Neural progenitor cell (in vitro differentiated cells): ENCODE results near the gene SP1. TPM values are rescaled to one million over a fixed set of nuclear protein-coding genes. Genes with fewer than 3 reads are reported as not detected.
A peak's percentile ranks its signal among the peaks of the same experiment; 100 is the strongest.
"Not testable (repeated sequence)": the region's sequence is repeated elsewhere in the genome, so short reads cannot be mapped to it uniquely, and the experiment has no call there.

Experiments
- DNase-seq: peaks from one replicate; pipeline ENCODE4 v3.0.0-alpha.2; 2016; ENCODE audit warnings: low spot score
- H2AFZ ChIP-seq: fragments of 200-600 bp; sonication (generic); replicated peaks from 2 replicates; pipeline ENCODE4 v1.6.1; 2016; ENCODE audit warnings: antibody characterized with exemption
- H3F3A ChIP-seq: fragments of 200-600 bp; sonication (generic); 2 replicates; pipeline ENCODE4 v1.6.1; 2016; ENCODE audit warnings: antibody characterized with exemption, low read depth
- H3K27ac ChIP-seq: fragments of 200-600 bp; sonication (generic); 2 replicates; pipeline ENCODE4 v1.5.1; 2016; ENCODE audit warnings: mild to moderate bottlenecking
- H3K27me3 ChIP-seq: fragments of 200-600 bp; sonication (generic); 2 replicates; pipeline ENCODE4 v1.6.1; 2016; ENCODE audit warnings: mild to moderate bottlenecking, moderate library complexity
- H3K36me3 ChIP-seq: fragments of 200-600 bp; sonication (generic); 2 replicates; pipeline ENCODE4 v1.5.1; 2016
- H3K4me1 ChIP-seq: fragments of 200-600 bp; sonication (generic); 2 replicates; pipeline ENCODE4 v1.6.1; 2016; ENCODE audit warnings: mixed run types
- H3K4me2 ChIP-seq: fragments of 200-600 bp; sonication (generic); 2 replicates; pipeline ENCODE4 v1.6.1; 2016
- H3K4me3 ChIP-seq: fragments of 200-600 bp; sonication (generic); 2 replicates; pipeline ENCODE4 v1.5.1; 2016
- H3K79me2 ChIP-seq: fragments of 200-600 bp; sonication (generic); 2 replicates; pipeline ENCODE4 v1.6.1; 2016; ENCODE audit warnings: low read depth
- H3K9ac ChIP-seq: fragments of 200-600 bp; sonication (generic); 2 replicates; pipeline ENCODE4 v1.6.1; 2016
- H3K9me3 ChIP-seq: fragments of 200-600 bp; sonication (generic); 2 replicates; pipeline ENCODE4 v1.5.1; 2016; ENCODE audit warnings: low read depth
- H4K20me1 ChIP-seq: fragments of 200-600 bp; sonication (generic); 2 replicates; pipeline ENCODE4 v1.6.1; 2016; ENCODE audit warnings: low read depth
- H3K27ac Mint-ChIP-seq: 3 replicates; pipeline ENCODE4 v1.8.0; 2021; ENCODE audit warnings: mixed read lengths
- H3K27me3 Mint-ChIP-seq: 2 replicates; pipeline ENCODE4 v1.8.0; 2022; ENCODE audit warnings: low read depth, mild to moderate bottlenecking, inconsistent platforms, moderate library complexity, mixed read lengths; ENCODE audit not compliant: insufficient read depth
- H3K36me3 Mint-ChIP-seq: 3 replicates; pipeline ENCODE4 v1.8.0; 2021; ENCODE audit warnings: mixed read lengths
- H3K4me1 Mint-ChIP-seq: 3 replicates; pipeline ENCODE4 v1.8.0; 2021; ENCODE audit warnings: mixed read lengths
- H3K4me3 Mint-ChIP-seq: 3 replicates; pipeline ENCODE4 v1.8.0; 2021; ENCODE audit warnings: mild to moderate bottlenecking, moderate library complexity, mixed read lengths
- H3K9me3 Mint-ChIP-seq: 3 replicates; pipeline ENCODE4 v1.8.0; 2020; ENCODE audit warnings: mixed read lengths
- EZH2 ChIP-seq: fragments of 200-600 bp; sonication (generic); IDR thresholded peaks from 2 replicates; pipeline ENCODE4 v1.6.1; 2017; ENCODE audit warnings: antibody characterized with exemption, mild to moderate bottlenecking, moderate library complexity
- EZH2phosphoT487 ChIP-seq: fragments of 200-600 bp; sonication (generic); IDR thresholded peaks from 2 replicates; pipeline ENCODE4 v1.6.1; 2017; ENCODE audit warnings: antibody characterized with exemption
- total RNA-seq: library from RNA; depleted of rRNA; stranded (reverse); fragments of >200 nt; gene quantifications from 2 replicates; pipeline ENCODE4 v1.2.3, GENCODE V29; 2015; ENCODE audit warnings: low replicate concordance
- TF ChIP-seq, protein P1 (sequence below): fragments of 200-600 bp; sonication (generic); IDR thresholded peaks from 2 replicates; pipeline ENCODE4 v1.5.1; 2017; ENCODE audit warnings: antibody characterized with exemption, mild to moderate bottlenecking

The SP1 gene
- 67.8 and 71.0 TPM in 2 replicates for total RNA-seq

DNA sequence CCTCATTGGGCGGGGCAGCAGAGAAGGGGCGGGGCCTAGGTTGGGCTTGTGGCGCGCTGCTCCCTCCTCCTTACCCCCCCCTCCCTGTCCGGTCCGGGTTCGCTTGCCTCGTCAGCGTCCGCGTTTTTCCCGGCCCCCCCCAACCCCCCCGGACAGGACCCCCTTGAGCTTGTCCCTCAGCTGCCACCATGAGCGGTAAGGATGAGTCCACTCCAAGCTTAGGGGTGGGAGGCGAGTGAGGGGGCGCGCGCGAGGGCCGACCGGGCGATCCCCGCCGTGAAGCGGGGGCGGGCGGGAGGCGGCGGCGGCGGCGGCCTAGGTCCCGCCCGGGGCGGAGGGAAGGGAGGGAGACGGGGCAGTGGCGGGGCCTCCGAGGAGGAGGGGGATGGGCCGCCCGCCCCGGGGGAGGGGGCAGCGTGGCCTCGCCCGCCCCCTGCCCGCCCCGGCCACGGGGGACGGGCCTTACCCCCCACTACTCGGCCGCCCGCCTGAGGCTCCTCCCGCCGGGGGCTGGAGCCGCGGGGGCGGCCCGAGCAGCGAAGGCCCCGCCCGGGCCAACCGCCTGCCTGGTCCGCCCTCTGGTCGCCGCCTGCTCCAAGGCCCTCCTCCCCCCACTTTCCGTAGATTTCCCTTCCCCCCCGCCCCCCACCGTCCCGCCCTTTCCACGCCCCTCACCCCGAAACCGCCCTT is at the start of gene SP1:
Gene SP1, plus strand, starts transcription at position 73 of the 690 bp plus-strand sequence. Its CDS starts 116 bp downstream, at position 189.
- no peaks in the 10 kb centered on the region for H3K27me3 ChIP-seq
- H3K4me1 ChIP-seq, result peaks cover 24% of the 10 kb centered on the region
- H3K4me2 ChIP-seq, result peak within 1 kb of the TSS; percentile 79
- H3F3A ChIP-seq, result peaks cover 28% of the 10 kb centered on the region
- Mint-ChIP-seq H3K9me3 (no peaks in the 10 kb centered on the region), H3K27me3 (peaks cover 5% of the 10 kb centered on the region), H3K4me3 (peak within 1 kb of the TSS; percentile 86), H3K36me3 (peaks cover 28% of the 10 kb centered on the region), H3K4me1 (peaks cover 33% of the 10 kb centered on the region), H3K27ac (peak within 1 kb of the TSS; percentile 90)
- peak; percentile 93 for DNase-seq
- no peaks in the 10 kb centered on the region for H3K9me3 ChIP-seq
- peak within 1 kb of the TSS; percentile 93 for H3K27ac ChIP-seq
- peak within 1 kb of the TSS; percentile 51 for H3K9ac ChIP-seq
- H4K20me1 ChIP-seq, result peaks cover 41% of the 10 kb centered on the region
- H3K79me2 ChIP-seq, result peaks cover 45% of the 10 kb centered on the region
- peaks cover 3% of the 10 kb centered on the region for H3K36me3 ChIP-seq
- H2AFZ ChIP-seq, result peak within 1 kb of the TSS; percentile 80
- H3K4me3 ChIP-seq, result peak within 1 kb of the TSS; percentile 59
- no peak for TF ChIP-seq EZH2
- TF ChIP-seq, protein P1, sequence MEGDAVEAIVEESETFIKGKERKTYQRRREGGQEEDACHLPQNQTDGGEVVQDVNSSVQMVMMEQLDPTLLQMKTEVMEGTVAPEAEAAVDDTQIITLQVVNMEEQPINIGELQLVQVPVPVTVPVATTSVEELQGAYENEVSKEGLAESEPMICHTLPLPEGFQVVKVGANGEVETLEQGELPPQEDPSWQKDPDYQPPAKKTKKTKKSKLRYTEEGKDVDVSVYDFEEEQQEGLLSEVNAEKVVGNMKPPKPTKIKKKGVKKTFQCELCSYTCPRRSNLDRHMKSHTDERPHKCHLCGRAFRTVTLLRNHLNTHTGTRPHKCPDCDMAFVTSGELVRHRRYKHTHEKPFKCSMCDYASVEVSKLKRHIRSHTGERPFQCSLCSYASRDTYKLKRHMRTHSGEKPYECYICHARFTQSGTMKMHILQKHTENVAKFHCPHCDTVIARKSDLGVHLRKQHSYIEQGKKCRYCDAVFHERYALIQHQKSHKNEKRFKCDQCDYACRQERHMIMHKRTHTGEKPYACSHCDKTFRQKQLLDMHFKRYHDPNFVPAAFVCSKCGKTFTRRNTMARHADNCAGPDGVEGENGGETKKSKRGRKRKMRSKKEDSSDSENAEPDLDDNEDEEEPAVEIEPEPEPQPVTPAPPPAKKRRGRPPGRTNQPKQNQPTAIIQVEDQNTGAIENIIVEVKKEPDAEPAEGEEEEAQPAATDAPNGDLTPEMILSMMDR, result no peak
- no peak for TF ChIP-seq EZH2phosphoT487

DNA sequence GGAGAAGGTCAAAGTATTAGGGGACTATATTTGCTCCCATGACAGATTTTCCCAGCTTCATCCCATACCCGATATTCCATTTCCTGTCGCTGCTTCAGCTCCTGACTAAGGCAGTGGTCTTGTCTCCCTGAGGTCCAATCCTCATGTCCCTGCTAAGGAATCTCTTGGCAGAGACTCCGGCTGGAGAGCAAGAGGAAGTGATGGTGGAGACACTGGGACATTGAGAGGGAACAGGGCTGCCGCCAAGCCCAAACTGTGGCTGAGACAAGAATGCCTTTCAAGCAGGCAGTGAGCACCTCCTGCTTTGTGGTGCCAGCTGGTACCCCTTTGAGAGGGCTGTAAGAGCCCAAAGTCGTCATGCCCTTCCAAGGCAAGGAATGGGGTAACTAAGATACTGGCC is 49.3 kb upstream of the SP1 start:
- TF ChIP-seq, protein P1, result no peak
- TF ChIP-seq EZH2, result no peak
- TF ChIP-seq EZH2phosphoT487, result no peak
- no peak for DNase-seq
- no peak overlapping the region for H3K4me3 Mint-ChIP-seq
- H3K9me3 Mint-ChIP-seq, result no peaks in the 10 kb centered on the region
- peaks cover 25% of the 10 kb centered on the region for H3K27me3 ChIP-seq
- no peak overlapping the region for H3K27ac Mint-ChIP-seq
- H3K4me3 ChIP-seq, result no peak overlapping the region
- H3K9me3 ChIP-seq, result no peaks in the 10 kb centered on the region
- no peaks in the 10 kb centered on the region for H4K20me1 ChIP-seq
- H3K4me2 ChIP-seq, result no peak overlapping the region
- peaks cover 47% of the 10 kb centered on the region for H3K4me1 Mint-ChIP-seq
- no peak overlapping the region for H2AFZ ChIP-seq
- no peak overlapping the region for H3K9ac ChIP-seq
- no peaks in the 10 kb centered on the region for H3K79me2 ChIP-seq
- peaks cover 20% of the 10 kb centered on the region for H3F3A ChIP-seq
- no peaks in the 10 kb centered on the region for H3K36me3 Mint-ChIP-seq
- no peak overlapping the region for H3K27ac ChIP-seq
- H3K4me1 ChIP-seq, result peaks cover 38% of the 10 kb centered on the region
- H3K27me3 Mint-ChIP-seq, result peaks cover 6% of the 10 kb centered on the region
- H3K36me3 ChIP-seq, result no peaks in the 10 kb centered on the region

DNA sequence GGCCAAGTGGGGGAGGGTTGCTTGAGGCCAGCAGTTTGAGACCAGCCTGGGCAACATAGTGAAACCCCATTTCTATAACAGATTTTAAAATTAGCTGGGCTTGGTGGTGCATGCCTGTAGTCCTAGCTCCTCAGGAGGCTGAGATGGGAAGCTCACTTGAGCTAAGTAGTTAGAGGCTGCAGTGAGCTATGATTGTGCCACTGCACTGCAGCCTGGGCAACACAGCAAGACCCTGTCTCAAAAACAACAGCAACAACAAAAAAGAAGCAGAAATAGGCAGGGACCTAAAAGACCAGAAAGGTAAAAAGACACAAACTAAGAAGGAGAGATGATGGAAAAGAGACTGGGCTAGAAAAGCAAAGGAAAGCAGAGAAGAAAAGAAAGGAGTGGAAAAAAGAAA is 47.6 kb upstream of the SP1 start:
- not testable (repeated sequence) for H3K36me3 Mint-ChIP-seq, H3K27me3 Mint-ChIP-seq, H3K9ac ChIP-seq, H2AFZ ChIP-seq, H3K27ac ChIP-seq, H3K79me2 ChIP-seq, H3K4me2 ChIP-seq, H3F3A ChIP-seq, H3K4me3 ChIP-seq, H3K9me3 Mint-ChIP-seq, H4K20me1 ChIP-seq, H3K4me3 Mint-ChIP-seq, H3K27me3 ChIP-seq, H3K9me3 ChIP-seq, DNase-seq, H3K36me3 ChIP-seq
- Mint-ChIP-seq H3K27ac (peak overlapping the region; percentile 47), H3K4me1 (peaks cover 38% of the 10 kb centered on the region)
- peaks cover 30% of the 10 kb centered on the region for H3K4me1 ChIP-seq

DNA sequence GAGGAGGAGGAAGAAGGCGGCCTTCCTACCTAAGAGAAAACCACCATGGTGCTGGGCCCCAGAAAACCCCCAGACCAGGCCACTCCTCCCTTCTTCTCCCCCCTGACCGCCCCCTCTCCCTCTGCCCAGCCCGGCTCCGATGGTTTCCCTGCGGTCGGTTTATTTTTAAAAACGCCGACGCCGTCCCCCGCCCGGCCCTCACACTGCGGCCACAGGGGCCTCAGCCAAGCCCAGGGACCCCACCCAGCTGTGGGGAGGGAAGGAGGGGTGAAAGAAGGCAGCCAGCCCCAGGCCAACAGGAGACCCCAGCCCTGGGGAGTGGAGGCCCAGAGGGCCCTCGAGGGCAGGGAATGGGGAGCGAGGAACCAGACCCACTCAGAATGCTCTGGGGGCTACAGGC is 47.2 kb upstream of the SP1 start:
- Histone ChIP-seq H3K4me3 (no peak overlapping the region), H3K79me2 (no peaks in the 10 kb centered on the region), H3K27ac (no peak overlapping the region), H3K9ac (no peak overlapping the region), H3K36me3 (no peaks in the 10 kb centered on the region), H2AFZ (no peak overlapping the region), H3K27me3 (peaks cover 7% of the 10 kb centered on the region), H3F3A (peaks cover 2% of the 10 kb centered on the region), H3K4me2 (no peak overlapping the region), H4K20me1 (no peaks in the 10 kb centered on the region), H3K4me1 (peaks cover 30% of the 10 kb centered on the region), H3K9me3 (no peaks in the 10 kb centered on the region)
- H3K9me3 Mint-ChIP-seq, result no peaks in the 10 kb centered on the region
- no peak overlapping the region for H3K4me3 Mint-ChIP-seq
- H3K27me3 Mint-ChIP-seq, result peaks cover 4% of the 10 kb centered on the region
- peaks cover 36% of the 10 kb centered on the region for H3K4me1 Mint-ChIP-seq
- DNase-seq, result no peak
- TF ChIP-seq EZH2phosphoT487 (no peak), EZH2 (no peak)
- TF ChIP-seq, protein P1, result no peak
- no peaks in the 10 kb centered on the region for H3K36me3 Mint-ChIP-seq
- H3K27ac Mint-ChIP-seq, result no peak overlapping the region
